HEK293 (cell line): Measurements from ENCODE around the gene LNX1.
"Not testable (repeated sequence)": the region's sequence is repeated elsewhere in the genome, so short reads cannot be mapped to it uniquely, and the experiment has no call there.

Experiments used
- CTCF ChIA-PET: fragments of 350-600 bp; formaldehyde crosslinking; extraction: SDS; loops from one replicate; lab custom pipeline; 2021; ENCODE audit warnings: antibody characterized with exemption; lab: Yijun Ruan, JAX
- POLR2A ChIA-PET: fragments of 300-600 bp; formaldehyde crosslinking; extraction: SDS; loops from one replicate; lab custom pipeline; 2020; ENCODE audit warnings: antibody characterized with exemption, inconsistent platforms; lab: Yijun Ruan, JAX
- H3K27ac ChIP-seq: fragments of 200-500 bp; sonication (Bioruptor generic); 2 replicates; pipeline ENCODE4 v1.5.1; 2014; ENCODE audit warnings: low read depth, low read length, control low read depth, inconsistent platforms; ENCODE audit errors: extremely low read depth
- H3K36me3 ChIP-seq, 2 experiments: fragments of 200-500 bp in 1 of 2; sonication (Bioruptor generic) in 1 of 2; 1 replicate in 1 of 2; 2 replicates in 1 of 2; pipeline ENCODE4 v1.5.1; 2014 to 2017; ENCODE audit warnings: inconsistent platforms in 2 of 2, low read length in 2 of 2; ENCODE audit not compliant: control insufficient read depth in 2 of 2, insufficient read depth in 1 of 2
- H3K4me1 ChIP-seq: fragments of 200-500 bp; sonication (Bioruptor generic); 2 replicates; pipeline ENCODE4 v1.5.1; 2014; ENCODE audit warnings: mild to moderate bottlenecking, low read length, inconsistent platforms; ENCODE audit not compliant: control insufficient read depth, insufficient read depth
- H3K4me3 ChIP-seq: 2 replicates; pipeline ENCODE4 v1.5.1; 2011; ENCODE audit warnings: low read depth, mild to moderate bottlenecking, control low read depth, low read length, moderate library complexity
- H3K9me3 ChIP-seq: fragments of 200-500 bp; sonication (Bioruptor generic); 2 replicates; pipeline ENCODE4 v1.5.1; 2014; ENCODE audit warnings: low read depth, low read length, inconsistent platforms; ENCODE audit not compliant: control insufficient read depth, insufficient read depth
- BCL11B ChIP-seq: fragments of 450-650 bp; formaldehyde crosslinking; IDR thresholded peaks from 2 replicates; pipeline ENCODE4 v1.5.1; 2016; ENCODE audit warnings: low read depth, missing biosample characterization, missing genetic modification characterization
- MEIS1 ChIP-seq: sonication (generic); formaldehyde crosslinking; IDR thresholded peaks from 2 replicates; pipeline ENCODE4 v1.8.1; 2022; ENCODE audit warnings: missing genetic modification reagents, mild to moderate bottlenecking, borderline replicate concordance
- PRDM10 ChIP-seq: fragments of 450-650 bp; formaldehyde crosslinking; IDR thresholded peaks from 2 replicates; pipeline ENCODE4 v1.5.1; 2016; ENCODE audit warnings: missing biosample characterization, missing genetic modification characterization
- ZBTB11 ChIP-seq: fragments of 450-650 bp; formaldehyde crosslinking; conservative IDR thresholded peaks from 2 replicates; pipeline ENCODE4 v1.5.1; 2016; ENCODE audit warnings: low read depth, missing biosample characterization, missing genetic modification characterization
- ZBTB48 ChIP-seq: fragments of 450-650 bp; formaldehyde crosslinking; IDR thresholded peaks from 2 replicates; pipeline ENCODE4 v1.5.1; 2016; ENCODE audit warnings: missing biosample characterization, missing genetic modification characterization
- ZNF10 ChIP-seq: fragments of 450-650 bp; formaldehyde crosslinking; IDR thresholded peaks from 2 replicates; pipeline ENCODE4 v1.5.1; 2017; ENCODE audit warnings: missing biosample characterization, missing genetic modification characterization
- ZNF274 ChIP-seq, 2 experiments: fragments of 200-500 bp in 1 of 2; fragments of 450-650 bp in 1 of 2; sonication (Bioruptor generic) in 1 of 2; formaldehyde crosslinking in 1 of 2; IDR thresholded peaks; 2 replicates each; pipeline versions ENCODE4 v1.5.1 to v1.6.1; 2014 to 2016; ENCODE audit warnings: borderline replicate concordance in 1 of 2, inconsistent platforms in 1 of 2, low read length in 1 of 2, missing biosample characterization in 1 of 2, missing genetic modification characterization in 1 of 2
- ZNF398 ChIP-seq: fragments of 450-650 bp; formaldehyde crosslinking; IDR thresholded peaks from 2 replicates; pipeline ENCODE4 v1.5.1; 2017; ENCODE audit warnings: missing biosample characterization, missing genetic modification characterization
- ZNF416 ChIP-seq: fragments of 450-650 bp; formaldehyde crosslinking; IDR thresholded peaks from 2 replicates; pipeline ENCODE4 v1.5.1; 2016; ENCODE audit warnings: missing biosample characterization, missing genetic modification characterization
- ZNF626 ChIP-seq: fragments of 450-650 bp; sonication (Bioruptor Pico); formaldehyde crosslinking; IDR thresholded peaks from 2 replicates; pipeline ENCODE4 v1.5.1; 2018; ENCODE audit warnings: missing biosample characterization, missing genetic modification characterization, inconsistent platforms
- ZNF785 ChIP-seq: fragments of 450-650 bp; formaldehyde crosslinking; IDR thresholded peaks from 2 replicates; pipeline ENCODE4 v1.5.1; 2016; ENCODE audit warnings: missing biosample characterization, missing genetic modification characterization
- ZSCAN4 ChIP-seq: fragments of 450-650 bp; formaldehyde crosslinking; IDR thresholded peaks from 2 replicates; pipeline ENCODE4 v1.5.1; 2017; ENCODE audit warnings: missing biosample characterization, missing genetic modification characterization

The LNX1 gene

GRCh38 chr4:53476232-53477037 is 114.9 kb downstream of the LNX1 start:
- Histone ChIP-seq H3K4me3 (no peak overlapping the region), H3K27ac (no peak overlapping the region), H3K4me1 (no peaks in the 10 kb centered on the region), H3K9me3 (no peaks in the 10 kb centered on the region)
- POLR2A ChIA-PET, result no interaction called here
- CTCF ChIA-PET, result interaction anchor here (0.8 to 1.3 kb wide), 2 partner anchors 10 to 16 kb away, joined by 3 to 4 read pairs; no protein-coding TSS in a partner anchor
- no peak for TF ChIP-seq ZBTB11 (tag by site-specific recombination)
- TF ChIP-seq, all 188 proteins: peak for 0
- peaks cover 0 to 4% of the 10 kb centered on the region in 2 experiments; a peak in 1 of 3 replicates for H3K36me3 ChIP-seq

DNA sequence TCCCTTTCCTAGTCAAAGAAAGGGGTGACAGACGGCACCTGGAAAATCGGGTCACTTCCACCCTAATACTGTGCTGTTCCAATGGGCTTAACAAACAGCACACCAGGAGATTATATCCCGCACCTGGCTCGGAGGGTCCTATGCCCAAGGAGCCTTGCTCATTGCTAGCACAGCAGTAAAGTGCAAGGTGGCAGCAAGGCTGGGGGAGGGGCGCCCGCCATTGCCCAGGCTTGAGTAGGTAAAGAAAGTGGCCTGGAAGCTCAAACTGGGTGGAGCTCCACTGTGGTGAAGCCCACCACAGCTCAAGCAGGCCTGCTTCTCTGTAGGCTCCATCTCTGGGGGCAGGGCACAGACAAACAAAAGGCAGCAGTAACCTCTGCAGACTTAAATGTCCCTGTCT is 124.7 kb downstream of the LNX1 start:
- H3K4me3 ChIP-seq, H3K4me1 ChIP-seq, H3K27ac ChIP-seq, H3K9me3 ChIP-seq, CTCF ChIA-PET, POLR2A ChIA-PET: not testable (repeated sequence)
- H3K36me3 ChIP-seq, result peaks cover 0 to 11% of the 10 kb centered on the region in 2 experiments; a peak in 1 of 3 replicates

DNA sequence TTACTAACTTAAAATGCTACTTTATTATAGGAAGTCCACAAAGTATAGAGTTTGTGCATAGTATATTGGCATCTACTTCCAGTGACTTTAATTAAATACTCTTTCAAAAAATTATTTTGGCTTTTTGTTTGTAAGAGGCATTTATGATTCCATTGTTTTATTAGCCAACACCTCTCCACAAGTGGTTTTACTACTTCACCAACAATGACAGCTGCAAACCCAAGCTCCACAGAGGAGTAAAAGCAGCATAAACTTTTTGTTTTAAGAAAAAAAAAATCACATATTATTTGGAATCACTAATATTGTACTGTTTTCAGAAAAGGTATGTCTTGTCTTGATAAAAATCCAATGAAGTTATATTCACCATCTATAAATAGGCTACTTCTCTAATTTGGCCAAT is 125.4 kb downstream of the LNX1 start:
- ChIA-PET CTCF (no interaction called here), POLR2A (no interaction called here)
- H3K27ac ChIP-seq, result no peak overlapping the region
- H3K36me3 ChIP-seq, result peaks cover 1 to 18% of the 10 kb centered on the region in 2 experiments; a peak in 1 of 3 replicates
- TF ChIP-seq ZNF10 (tag by site-specific recombination) (no peak), ZNF274 (IDR thresholded peaks at IDR 0.05; ENCODE audit: low read length) (no peak), ZNF274 (tag by site-specific recombination; IDR thresholded peaks at IDR 0.05; ENCODE audit: borderline replicate concordance) (no peak), BCL11B (tag by site-specific recombination) (no peak), ZBTB48 (tag by site-specific recombination) (no peak), PRDM10 (no peak)
- H3K4me1 ChIP-seq, result no peaks in the 10 kb centered on the region
- no peak overlapping the region for H3K4me3 ChIP-seq
- no peaks in the 10 kb centered on the region for H3K9me3 ChIP-seq

GRCh38 chr4:53465281-53465680 is 126.0 kb downstream of the LNX1 start:
- no peaks in the 10 kb centered on the region for H3K9me3 ChIP-seq
- H3K36me3 ChIP-seq, result peaks cover 7 to 21% of the 10 kb centered on the region in 2 experiments; a peak in 1 of 3 replicates
- H3K4me3 ChIP-seq, result no peak overlapping the region
- H3K4me1 ChIP-seq, result no peaks in the 10 kb centered on the region
- H3K27ac ChIP-seq, result no peak overlapping the region
- ChIA-PET CTCF (no interaction called here), POLR2A (no interaction called here)
- TF ChIP-seq ZNF416 (tag by site-specific recombination) (no peak), MEIS1 (no peak), ZNF785 (tag by site-specific recombination) (no peak), ZNF398 (tag by site-specific recombination) (no peak), ZSCAN4 (tag by site-specific recombination) (no peak), ZNF626 (tag by site-specific recombination) (no peak)
